OCI-LY3 (cell line): Measurements from ENCODE around the gene CNIH2.
A peak's percentile ranks its signal among the peaks of the same experiment; 100 is the strongest.

Source experiments
- H2AFZ ChIP-seq: fragments of 200-600, 300-600 bp; shearing (Covaris generic); 2 replicates; pipeline ENCODE4 v1.6.0; 2014; ENCODE audit warnings: antibody characterized with exemption, low read depth, low read length
- H3K27ac ChIP-seq: fragments of 200-600, 300-600 bp; sonication (generic); 2 replicates; pipeline ENCODE4 v1.5.1; 2014; ENCODE audit warnings: mild to moderate bottlenecking, low read length, moderate library complexity, mixed read lengths
- H3K27me3 ChIP-seq: fragments of 200-600, 300-600 bp; sonication (generic); 2 replicates; pipeline ENCODE4 v1.6.1; 2014; ENCODE audit warnings: low read depth, low read length, mixed read lengths
- H3K36me3 ChIP-seq: fragments of 200-600, 300-600 bp; sonication (generic); replicated peaks from 2 replicates; pipeline ENCODE3; 2014; ENCODE audit warnings: low read depth, low read length, mixed read lengths
- H3K4me1 ChIP-seq: fragments of 300-600, 200-600 bp; sonication (generic); 2 replicates; pipeline ENCODE4 v1.6.1; 2014; ENCODE audit warnings: low read length, mixed read lengths
- H3K4me2 ChIP-seq: fragments of 200-600, 300-600 bp; sonication (generic); 2 replicates; pipeline ENCODE4 v1.6.1; 2014; ENCODE audit warnings: low read length, mixed read lengths
- H3K4me3 ChIP-seq: fragments of 300-600, 200-600 bp; sonication (generic); 2 replicates; pipeline ENCODE4 v1.5.1; 2014; ENCODE audit warnings: antibody characterized with exemption, mild to moderate bottlenecking, low read length, moderate library complexity
- H3K79me2 ChIP-seq: fragments of 300-600, 200-600 bp; shearing (Covaris generic); 2 replicates; pipeline ENCODE4 v1.6.1; 2014; ENCODE audit warnings: mild to moderate bottlenecking, low read length, mixed read lengths
- H3K9ac ChIP-seq: fragments of 300-600, 200-600 bp; shearing (Covaris generic); 2 replicates; pipeline ENCODE4 v1.6.0; 2014; ENCODE audit warnings: mild to moderate bottlenecking, low read length, moderate library complexity
- H3K9me3 ChIP-seq: fragments of 200-600, 300-600 bp; shearing (Covaris generic); 2 replicates; pipeline ENCODE4 v1.6.1; 2014; ENCODE audit warnings: low read length, mixed read lengths; ENCODE audit not compliant: insufficient read depth
- H4K20me1 ChIP-seq: fragments of 200-600, 300-600 bp; sonication (generic); 2 replicates; pipeline ENCODE4 v1.6.1; 2016; ENCODE audit warnings: low read length, mixed read lengths; ENCODE audit not compliant: insufficient read depth
- CTCF ChIP-seq: fragments of 200-600, 300-600 bp; sonication (generic); IDR thresholded peaks from 2 replicates; pipeline ENCODE4 v1.5.1; 2014; ENCODE audit warnings: antibody characterized with exemption, low read length, low read depth
- EZH2phosphoT487 ChIP-seq: fragments of 200-600 bp; shearing (Covaris generic); IDR thresholded peaks from 2 replicates; pipeline ENCODE4 v1.6.1; 2018; ENCODE audit warnings: antibody characterized with exemption, mixed run types, low read depth

The CNIH2 gene

DNA sequence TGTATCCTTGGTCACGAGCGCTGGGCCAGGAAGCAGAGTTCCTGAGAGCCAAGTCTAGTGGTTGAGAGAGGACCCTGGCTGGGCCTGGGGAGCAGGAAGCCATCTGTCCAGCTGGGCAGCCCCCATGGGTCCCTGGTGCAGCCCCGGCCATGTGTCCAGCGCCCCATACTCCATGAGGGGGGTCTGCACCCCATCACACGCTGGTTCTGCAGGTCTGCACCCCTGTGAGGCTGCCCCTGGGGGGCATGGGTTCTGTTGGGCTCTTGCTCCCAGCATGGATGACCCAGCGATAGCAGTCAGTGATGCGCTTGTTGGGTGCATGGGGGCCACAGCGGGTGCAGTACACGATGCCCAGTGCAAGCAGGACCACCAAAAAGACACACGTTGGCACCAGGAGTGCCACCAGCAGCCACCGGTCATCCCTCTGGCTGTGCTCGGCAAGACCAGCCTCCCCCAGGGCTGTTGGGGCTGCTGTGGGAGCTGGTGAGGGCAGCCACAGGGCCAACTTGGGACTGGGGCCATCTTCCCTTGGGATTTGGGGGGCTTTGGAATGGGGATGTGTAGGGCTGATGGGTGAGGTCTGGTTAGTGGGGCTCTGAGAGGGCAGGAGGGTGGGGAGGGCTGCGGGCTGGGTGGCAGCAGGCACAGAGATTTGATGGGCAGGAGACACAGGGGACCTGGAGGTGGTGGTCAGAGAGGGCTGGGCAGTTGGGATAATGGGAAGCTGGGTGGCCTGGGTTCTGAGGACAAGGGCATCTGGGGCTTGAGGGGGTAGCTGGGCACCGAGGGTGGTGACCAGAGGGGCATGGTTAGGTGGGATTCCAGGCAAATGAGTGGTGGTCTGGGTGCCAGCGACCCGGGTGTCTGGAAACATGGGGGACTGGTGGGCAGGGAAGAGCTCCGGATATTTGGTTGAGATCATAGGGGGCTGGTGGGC is 36.9 kb downstream of the CNIH2 start:
- no peaks in the 10 kb centered on the region; the same call in 1 of the 2 replicates for H3K27me3 ChIP-seq
- peaks cover 21% of the 10 kb centered on the region for H3K4me1 ChIP-seq
- no peaks in the 10 kb centered on the region for H4K20me1 ChIP-seq
- TF ChIP-seq CTCF (no peak), EZH2phosphoT487 (no peak)
- H3K36me3 ChIP-seq: no peaks in the 10 kb centered on the region
- no peaks in the 10 kb centered on the region for H3K9me3 ChIP-seq
- H3K27ac ChIP-seq: no peak overlapping the region
- no peak overlapping the region for H3K4me3 ChIP-seq
- H3K4me2 ChIP-seq: no peak overlapping the region
- no peak overlapping the region for H3K9ac ChIP-seq
- no peak overlapping the region for H2AFZ ChIP-seq
- H3K79me2 ChIP-seq: no peaks in the 10 kb centered on the region

- no peak overlapping the region for H3K9ac ChIP-seq
Observed at GRCh38 chr11:66315498-66315885, 37.5 kb downstream of the CNIH2 start.

GRCh38 chr11:66315921-66316811 is 38.2 kb downstream of the CNIH2 start:
- H3K79me2 ChIP-seq: no peaks in the 10 kb centered on the region
- H3K4me3 ChIP-seq: no peak overlapping the region
- H3K4me1 ChIP-seq: peaks cover 21% of the 10 kb centered on the region
- no peak for TF ChIP-seq CTCF
- TF ChIP-seq EZH2phosphoT487: no peak
- no peak overlapping the region for H3K4me2 ChIP-seq
- no peak overlapping the region for H3K9ac ChIP-seq
- no peaks in the 10 kb centered on the region for H3K9me3 ChIP-seq
- no peaks in the 10 kb centered on the region; the same call in 1 of the 2 replicates for H3K27me3 ChIP-seq
- no peak overlapping the region for H3K27ac ChIP-seq
- H4K20me1 ChIP-seq: no peaks in the 10 kb centered on the region
- no peak overlapping the region for H2AFZ ChIP-seq
- no peaks in the 10 kb centered on the region for H3K36me3 ChIP-seq

More at GRCh38 chr11:66315498-66315885, 37.5 kb downstream of the CNIH2 start:
- H4K20me1 ChIP-seq: no peaks in the 10 kb centered on the region
- no peaks in the 10 kb centered on the region; the same call in 1 of the 2 replicates for H3K27me3 ChIP-seq
- peaks cover 21% of the 10 kb centered on the region for H3K4me1 ChIP-seq
- H3K4me2 ChIP-seq: no peak overlapping the region
- H3K27ac ChIP-seq: no peak overlapping the region
- TF ChIP-seq CTCF: no peak
- no peak for TF ChIP-seq EZH2phosphoT487
- H3K36me3 ChIP-seq: no peaks in the 10 kb centered on the region
- no peaks in the 10 kb centered on the region for H3K79me2 ChIP-seq
- H3K4me3 ChIP-seq: no peak overlapping the region
- H3K9me3 ChIP-seq: no peaks in the 10 kb centered on the region
- no peak overlapping the region for H2AFZ ChIP-seq

GRCh38 chr11:66316849-66317251 is 38.9 kb downstream of the CNIH2 start, which contains the start of gene CD248:
TSS of gene CD248 (minus strand) at chr11:66317044. CDS start at chr11:66317027, 17 bp downstream.
- no peaks in the 10 kb centered on the region for H3K36me3 ChIP-seq
- H3K9me3 ChIP-seq: no peaks in the 10 kb centered on the region
- no peaks in the 10 kb centered on the region; the same call in 1 of the 2 replicates for H3K27me3 ChIP-seq
- no peak for TF ChIP-seq EZH2phosphoT487
- TF ChIP-seq CTCF: no peak
- peaks cover 21% of the 10 kb centered on the region for H3K4me1 ChIP-seq
- peak within 1 kb of the TSS; percentile 63 for H3K9ac ChIP-seq
- peak within 1 kb of the TSS; percentile 72 for H2AFZ ChIP-seq
- H4K20me1 ChIP-seq: no peaks in the 10 kb centered on the region
- H3K79me2 ChIP-seq: no peaks in the 10 kb centered on the region
- H3K4me2 ChIP-seq: peak within 1 kb of the TSS; percentile 72
- peak within 1 kb of the TSS; percentile 58 for H3K4me3 ChIP-seq
- peak within 1 kb of the TSS; percentile 66 for H3K27ac ChIP-seq
